ENCODE data around the gene RGS19.

The RGS19 gene

GRCh38 chr20:64032706-64033624 is 46.4 kb downstream of the RGS19 start:
- DNase-seq = no peak

- no peak for DNase-seq
Observed at GRCh38 chr20:64031822-64032314, 47.5 kb downstream of the RGS19 start.

GRCh38 chr20:64030371-64031134 is 48.8 kb downstream of the RGS19 start:
- DNase-seq = no peak

GRCh38 chr20:64029293-64030117 is 49.8 kb downstream of the RGS19 start:
- DNase-seq = no peak

- DNase-seq = no peak
Observed at GRCh38 chr20:64027981-64028685, 51.2 kb downstream of the RGS19 start.

- DNase-seq = no peak
Observed at GRCh38 chr20:64025826-64026412, 53.4 kb downstream of the RGS19 start.

- no peak for DNase-seq
Observed at GRCh38 chr20:64025101-64025825, 54.1 kb downstream of the RGS19 start.

- no peak for DNase-seq
Observed at GRCh38 chr20:64024141-64024990, 55.0 kb downstream of the RGS19 start.

GRCh38 chr20:64023361-64024140 is 55.8 kb downstream of the RGS19 start:
- no peak for DNase-seq
